NCI-H748 treated with DMSO at 0.1 percent for 48 hours (cell line): Measurements from ENCODE around the gene NR3C2.

Source experiments
- DNase-seq: peaks from one replicate; lab custom pipeline; 2025; lab: John Stamatoyannopoulos, UW

Gene NR3C2

DNA sequence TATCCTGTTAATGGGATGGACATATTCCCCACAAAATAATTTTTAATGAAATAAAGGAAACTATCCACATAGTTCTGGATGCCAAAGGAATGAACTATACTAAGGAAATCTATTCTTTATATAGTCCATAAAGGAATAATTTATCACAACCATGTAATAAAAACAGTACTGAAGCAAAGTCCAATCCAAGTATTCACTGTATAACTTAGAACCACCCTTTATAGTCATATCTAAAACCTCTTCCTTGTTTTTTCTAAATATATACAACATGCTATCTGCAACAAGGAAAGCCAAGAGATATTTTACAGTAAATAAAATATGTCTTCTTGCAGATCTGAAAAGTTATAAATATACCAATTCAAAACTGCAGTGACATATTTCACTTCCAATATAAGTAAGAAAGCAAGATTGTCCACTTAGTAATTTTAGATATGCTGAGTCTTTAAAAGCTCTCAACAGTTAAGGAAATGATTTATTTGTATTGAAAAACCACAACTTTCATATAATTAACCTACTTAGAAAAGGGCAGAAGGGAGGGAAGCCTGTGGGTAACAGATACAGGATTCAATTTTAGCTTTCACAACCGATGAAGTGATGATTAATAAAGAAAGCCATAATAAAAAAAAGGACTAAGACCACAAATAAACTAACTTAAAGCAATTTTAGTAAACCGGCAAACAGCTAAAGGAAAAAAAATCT, 8.0 kb downstream of the NR3C2 start:
- no peak for DNase-seq

DNA sequence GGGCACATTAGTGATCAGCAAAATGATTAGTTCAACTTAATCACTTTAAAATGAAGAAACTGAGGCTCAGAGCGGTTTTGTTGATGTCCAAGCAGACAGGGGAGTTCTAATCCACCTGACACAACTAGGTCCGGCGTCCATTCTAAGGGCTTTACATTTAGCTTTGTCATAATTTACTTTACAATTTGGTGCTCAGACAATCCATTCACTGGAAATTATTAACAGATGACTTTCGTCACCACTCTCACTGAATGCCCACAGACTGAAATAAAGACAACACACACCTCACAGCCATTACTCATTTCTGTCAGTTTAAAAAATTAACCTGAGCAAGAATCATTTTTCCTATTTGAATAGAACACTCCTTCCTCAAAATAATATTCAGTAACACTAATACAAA, 10.8 kb downstream of the NR3C2 start:
- no peak for DNase-seq

DNA sequence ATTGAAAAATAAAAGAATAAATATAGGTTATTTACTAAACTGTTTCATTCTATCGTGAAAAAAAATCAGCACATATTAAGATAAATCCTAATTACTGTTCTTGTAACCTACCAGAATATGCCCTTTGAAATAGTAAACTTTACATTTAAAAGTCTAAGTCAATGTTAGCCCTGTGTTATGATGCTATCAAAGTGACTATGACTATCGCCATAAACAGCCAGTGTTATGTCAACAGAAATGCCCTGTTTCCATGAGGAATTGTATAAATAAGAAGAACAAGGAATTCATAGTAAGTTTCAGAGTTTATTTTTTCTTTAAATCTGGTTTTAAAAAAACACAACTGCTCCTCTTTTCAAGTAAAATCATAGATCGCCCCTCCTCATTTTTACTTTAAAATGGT, 11.4 kb downstream of the NR3C2 start:
- no peak for DNase-seq

DNA sequence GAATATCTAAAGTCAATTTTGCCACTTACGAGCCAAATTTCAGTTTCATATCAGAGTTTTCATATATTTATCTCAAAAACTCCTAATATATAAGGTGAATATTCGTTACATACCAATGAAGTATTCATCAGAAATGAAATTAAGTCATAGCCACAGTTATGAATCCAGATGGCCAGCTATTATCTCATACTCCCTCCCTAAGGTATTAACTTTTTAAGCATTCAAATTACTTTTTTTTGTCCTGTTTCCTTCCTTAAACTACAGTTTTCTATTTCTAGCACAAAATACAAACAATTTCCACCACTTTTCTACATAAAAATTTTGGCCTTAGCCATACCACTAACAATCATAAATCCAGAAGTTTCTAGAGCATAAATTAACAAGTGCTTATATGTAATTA, 13.0 kb downstream of the NR3C2 start:
- no peak for DNase-seq

DNA sequence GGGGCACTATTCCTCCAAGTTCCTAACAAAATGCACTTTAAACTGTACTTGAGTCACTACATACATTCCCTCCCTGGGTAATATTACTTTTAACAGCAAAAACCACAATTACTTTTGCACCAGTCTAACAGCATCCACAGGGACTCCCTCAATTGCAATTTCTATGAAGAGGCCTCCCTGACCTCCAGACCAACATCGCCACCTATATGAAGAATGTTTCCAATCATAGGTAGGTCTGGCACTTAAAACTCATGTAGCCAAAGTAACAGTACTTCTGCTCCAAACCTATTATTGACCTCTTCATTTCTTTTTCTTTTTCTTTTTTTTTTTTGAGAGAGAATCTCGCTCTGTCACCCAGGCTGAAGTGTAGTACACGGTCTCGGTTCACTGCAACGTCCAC, 15.6 kb downstream of the NR3C2 start:
- no peak for DNase-seq

DNA sequence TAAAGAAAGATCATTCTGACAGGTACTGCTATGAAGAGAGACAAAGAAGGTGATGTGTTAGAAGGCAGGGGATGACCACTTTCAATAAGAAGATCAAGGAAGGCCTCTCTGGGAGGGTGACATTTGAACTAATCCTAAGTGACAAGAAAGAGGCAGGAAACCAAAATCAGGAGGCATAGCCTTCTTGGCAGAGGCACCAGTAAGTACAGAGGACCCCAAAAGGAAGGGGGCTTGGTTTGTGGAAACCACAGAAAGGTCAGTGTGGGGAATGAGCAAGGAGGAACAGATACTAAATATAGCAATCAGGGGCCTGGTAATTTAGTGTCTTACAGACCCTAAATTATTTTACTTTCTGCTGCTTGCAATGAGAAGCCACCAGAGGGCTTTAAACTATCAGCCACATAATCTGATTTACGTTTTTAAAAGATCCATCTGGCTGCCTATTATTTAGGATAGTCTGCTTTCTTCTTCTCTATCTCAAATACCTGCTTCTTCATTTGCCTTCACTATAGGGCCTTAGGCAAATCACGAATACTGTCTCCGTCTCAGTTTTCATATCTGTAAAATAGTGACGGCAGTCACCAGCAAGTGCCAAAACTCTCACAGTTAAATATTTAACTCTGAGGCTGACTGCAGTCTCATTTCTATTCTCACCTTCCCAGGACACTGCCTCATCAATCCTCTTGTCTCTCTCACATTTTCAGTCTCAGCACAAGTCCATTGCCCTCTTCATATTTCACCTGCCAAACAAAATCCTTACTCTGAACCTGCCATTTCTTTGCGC, 16.7 kb downstream of the NR3C2 start:
- DNase-seq = no peak

DNA sequence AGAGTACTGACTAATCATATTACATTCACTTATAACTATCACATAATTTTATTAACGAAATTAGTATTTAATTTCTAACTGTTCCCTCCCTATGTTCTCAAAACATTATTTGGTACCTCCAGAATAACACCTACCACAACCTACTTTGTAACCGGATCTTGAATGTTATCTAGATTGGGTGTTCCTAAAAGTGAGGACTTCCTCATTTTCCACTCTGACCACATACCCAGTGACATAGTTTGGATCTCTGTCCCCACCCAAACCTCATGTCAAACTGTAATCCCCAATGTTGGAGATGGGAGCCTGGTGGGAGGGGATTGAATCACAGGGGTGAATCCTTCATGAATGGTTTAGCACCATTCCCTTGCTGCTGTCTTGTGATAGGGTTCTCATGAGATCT, 21.8 kb downstream of the NR3C2 start:
- DNase-seq = no peak

DNA sequence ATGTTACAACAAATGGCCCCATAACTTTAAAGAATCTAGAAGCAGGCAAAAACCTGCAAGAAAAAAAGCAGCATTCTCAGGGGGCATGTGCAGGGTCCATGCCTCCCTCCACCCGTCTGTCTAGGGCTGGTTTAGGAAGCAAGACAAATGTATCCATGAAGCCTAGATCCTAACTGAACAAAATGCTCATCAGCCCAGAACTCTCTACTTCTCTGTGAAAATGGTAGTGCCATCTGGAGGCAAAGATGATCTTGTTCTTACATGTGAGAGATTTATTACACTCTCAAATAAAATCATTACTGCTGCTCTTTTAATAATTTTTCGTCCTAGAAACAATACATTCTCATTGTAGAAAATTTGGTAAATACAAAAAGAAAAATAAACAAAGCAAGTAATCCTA, 26.7 kb downstream of the NR3C2 start:
- DNase-seq = no peak

DNA sequence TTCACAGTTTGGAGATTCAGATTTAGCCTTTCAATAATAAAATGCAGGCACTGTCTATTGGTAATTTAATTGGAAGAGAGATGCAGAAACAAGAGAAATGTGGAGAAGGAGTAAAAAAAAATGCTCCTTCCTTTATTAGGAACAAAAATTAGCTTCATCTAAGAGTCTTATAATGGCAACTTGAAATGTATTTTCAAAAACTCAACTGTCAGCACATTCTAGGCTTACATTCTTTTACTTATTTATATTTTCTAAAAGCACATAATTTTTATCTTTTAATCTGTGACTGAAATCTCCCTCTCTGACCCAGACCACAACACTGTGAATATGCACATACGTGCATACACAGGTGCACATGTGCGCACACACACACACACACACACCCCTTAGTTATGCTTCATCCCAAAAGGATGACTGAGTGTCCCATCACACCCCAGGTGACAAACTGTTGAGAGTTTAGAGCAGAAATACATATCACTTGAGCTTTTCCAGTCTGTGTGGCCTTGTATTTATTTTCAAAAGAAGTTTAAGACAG, 29.7 kb downstream of the NR3C2 start:
- no peak for DNase-seq

DNA sequence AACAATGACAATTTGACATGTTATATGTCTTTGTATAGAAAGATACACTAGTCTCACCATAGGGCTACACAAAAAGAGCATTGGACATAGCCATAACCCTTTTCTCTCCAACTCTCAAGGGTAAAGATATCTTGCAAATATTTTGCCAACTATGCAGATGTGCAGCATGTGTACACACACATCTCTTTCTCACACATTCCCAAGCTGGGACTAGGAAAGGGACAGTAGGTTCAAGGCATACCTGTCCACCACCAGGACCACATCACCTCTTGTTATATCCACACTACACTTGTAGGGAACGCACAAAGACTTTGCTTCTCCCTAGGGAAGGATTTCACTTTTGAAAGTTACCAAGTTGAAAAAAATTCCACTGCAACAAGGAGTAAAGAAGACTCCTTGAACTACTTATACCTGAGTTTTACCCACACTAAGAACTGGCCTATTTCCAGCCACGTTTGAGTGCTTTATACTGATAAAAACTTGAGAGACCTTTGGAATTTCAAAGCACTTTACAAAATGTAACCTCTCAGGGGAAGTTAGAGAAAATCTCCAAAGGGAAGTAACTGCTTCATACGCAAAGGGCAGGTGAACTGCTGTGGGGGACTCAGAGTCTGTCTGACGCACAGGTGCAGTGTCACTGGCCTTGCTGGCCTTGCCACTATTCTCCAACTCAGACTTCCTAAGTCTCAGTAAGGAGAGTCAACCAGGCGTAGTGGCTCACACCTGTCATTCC, 36.9 kb downstream of the NR3C2 start:
- no peak for DNase-seq

DNA sequence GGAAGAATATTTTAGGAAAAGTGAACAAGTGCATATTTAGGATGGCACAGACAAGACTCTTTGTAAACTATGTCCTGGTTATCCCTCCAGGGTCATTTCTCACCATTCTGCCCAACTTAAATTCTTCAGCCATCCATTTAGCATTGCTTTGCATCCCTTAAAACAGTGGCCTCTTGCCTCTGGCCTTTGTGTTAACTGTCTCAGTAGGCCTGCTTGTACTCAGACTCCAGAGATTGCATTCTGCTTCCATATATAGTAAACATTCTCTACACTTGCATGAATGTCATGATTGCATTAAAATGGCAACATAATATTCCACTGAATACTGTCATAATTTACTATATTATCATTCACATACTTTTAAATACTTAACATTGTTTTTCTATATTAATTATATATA, 43.2 kb downstream of the NR3C2 start:
- DNase-seq = no peak

DNA sequence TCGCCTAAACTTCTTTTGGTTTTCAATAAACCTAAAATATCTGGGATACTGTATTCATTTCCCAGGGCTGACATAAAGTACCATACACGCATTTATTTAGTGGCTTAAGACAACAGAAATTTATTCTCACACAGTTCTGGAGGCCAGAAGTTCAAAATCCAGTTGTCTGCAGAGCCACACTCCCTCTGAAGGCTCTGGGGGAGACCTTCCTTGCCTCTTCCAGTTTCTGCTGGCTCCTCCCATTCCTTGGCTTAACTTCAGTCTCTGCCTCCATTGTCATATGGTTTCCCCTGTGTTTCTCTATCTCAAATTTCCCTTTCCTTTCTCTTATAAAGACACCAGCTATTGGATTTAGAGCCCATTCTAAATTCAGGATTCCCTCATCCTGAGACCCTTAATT, 44.4 kb downstream of the NR3C2 start:
- DNase-seq = no peak

DNA sequence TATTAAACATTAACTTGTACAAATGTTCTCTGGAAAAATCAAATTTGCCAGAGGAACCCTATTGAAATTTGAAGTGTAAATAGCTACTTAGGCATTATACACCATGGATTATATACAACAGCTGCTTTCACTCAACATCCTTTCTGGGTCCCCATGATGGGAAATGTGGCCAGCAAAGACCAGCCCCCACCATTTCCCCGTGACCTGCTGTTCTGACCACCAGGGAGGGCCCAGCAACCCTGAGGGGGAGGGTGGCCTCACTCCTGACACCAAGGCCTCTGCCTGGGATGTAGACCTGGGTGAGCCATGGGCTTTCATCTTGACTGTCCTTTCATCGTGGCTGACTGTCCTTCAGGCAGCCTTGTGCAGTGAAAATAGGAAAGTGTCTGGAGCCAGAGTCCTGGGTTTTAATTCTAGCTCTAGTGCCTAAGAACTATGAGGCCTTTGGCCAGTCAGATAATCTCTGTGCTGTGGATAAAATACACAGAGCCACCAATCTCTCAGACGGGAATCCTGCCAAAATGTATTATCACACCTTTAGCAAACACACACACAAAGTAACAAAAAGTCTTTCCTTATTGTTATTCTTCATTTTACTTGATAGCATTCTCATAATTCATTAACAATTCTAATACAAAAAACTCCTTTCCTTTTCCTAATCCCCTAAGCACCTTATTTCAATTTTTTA, 45.1 kb downstream of the NR3C2 start:
- DNase-seq = no peak

DNA sequence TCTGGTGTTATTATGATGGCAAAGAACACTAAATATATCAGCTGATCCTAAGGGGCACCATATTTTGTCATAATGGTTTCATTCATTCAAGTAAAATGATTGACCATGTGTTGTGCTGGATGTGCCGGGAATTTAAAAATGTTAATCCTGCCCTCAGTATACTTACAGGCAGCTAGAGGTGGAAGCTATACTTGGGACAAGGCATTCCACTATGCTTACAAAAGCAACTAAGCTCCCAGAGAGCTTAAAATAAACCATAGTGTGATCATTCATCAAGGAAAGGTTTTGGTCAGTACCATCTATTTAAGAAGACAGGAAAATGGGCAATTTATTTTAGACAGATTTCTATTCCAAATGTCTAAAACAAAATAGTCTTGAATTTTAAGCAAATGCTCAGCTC, 46.4 kb downstream of the NR3C2 start:
- no peak for DNase-seq

DNA sequence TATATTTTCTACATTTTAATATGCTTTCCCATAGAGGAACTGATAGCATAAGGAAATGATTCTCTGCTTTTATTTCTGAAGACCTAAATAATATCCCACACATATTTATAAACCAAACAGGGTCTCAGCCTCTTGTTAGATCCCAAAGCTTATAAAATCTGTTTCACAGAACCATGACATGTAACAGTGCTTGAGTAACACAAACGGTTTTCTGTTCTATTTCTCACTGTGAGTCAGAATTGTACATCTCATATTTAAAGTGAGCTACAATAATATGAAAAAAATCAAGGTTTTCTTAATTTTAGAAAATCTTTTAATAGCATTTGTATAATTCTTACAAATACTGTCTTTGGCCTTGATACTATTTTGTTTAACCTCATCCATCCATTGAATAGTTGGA, 51.2 kb downstream of the NR3C2 start:
- no peak for DNase-seq

DNA sequence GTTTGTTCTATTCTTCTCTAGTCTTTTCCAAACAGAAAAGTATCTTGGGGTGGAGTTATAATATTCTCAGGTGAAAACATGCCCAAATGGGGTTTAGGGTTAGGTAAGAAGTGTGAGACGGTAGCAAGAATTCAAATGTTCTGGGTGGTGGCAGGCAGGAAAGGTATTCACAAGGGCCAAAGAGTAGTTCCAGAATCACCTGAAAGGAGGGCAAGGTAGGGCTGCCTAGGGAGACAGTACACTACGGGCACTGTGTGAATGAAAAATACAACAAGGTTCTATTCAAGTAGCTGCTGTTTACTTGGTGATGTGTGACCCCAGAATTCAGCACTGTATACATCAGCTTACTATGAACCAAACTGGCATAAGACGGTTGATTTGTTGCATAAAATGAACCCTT, 51.9 kb downstream of the NR3C2 start:
- DNase-seq = no peak

DNA sequence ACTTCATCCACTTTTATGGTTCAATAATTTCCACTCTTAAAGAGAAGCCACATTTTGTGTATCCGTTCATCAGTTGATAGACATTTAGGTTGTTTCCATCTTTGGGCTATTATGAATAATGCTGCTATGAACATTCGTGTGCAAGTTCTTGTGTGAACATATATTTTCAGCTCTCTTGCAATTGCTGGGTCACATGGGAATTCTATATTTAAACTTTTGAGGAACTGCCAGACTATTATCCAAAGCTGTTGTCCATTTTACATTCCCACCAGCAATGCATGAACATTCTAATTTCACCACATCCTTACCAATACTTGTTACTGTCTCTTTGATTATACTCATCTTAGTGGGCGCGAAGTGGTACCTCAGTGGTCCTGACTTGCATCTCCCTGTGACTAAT, 61.9 kb downstream of the NR3C2 start:
- no peak for DNase-seq

DNA sequence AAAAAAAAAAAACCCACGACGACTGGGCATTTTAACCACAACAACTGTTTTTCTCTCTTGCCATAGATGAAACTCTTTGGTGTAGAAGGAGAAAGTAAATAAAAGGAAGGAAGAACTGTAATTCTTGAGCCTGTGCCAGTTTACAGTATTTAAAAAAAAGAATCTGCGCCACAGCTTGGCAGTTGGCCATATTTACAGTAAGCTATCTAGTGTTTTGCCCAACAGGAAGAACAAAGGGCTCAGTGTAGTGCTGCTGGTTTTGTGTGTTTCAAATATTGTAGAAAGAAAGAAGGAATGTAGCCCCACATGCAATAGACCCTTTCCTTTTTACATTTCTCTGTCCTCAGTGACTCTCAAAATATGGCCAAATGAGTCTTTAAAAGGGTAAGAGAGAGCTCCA, 66.1 kb downstream of the NR3C2 start:
- DNase-seq = no peak

DNA sequence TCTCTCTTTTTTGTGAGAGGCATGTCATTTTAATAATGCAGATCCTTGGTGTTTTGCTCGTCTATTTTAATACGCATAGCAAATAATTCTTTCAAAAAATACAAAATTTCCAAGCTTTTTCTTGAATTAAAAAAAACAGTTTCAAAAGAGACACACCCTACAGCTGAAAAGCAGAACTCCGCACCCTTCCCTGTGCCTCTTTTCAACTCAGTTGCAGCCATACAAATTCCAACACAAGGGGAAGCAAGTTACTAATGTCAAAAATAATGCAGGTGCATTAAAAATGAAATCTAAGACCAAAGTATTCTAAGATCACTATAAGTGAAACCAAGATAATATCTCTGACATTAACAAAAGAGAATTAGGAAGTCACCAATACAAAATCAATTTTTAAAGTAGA, 66.6 kb downstream of the NR3C2 start:
- no peak for DNase-seq

DNA sequence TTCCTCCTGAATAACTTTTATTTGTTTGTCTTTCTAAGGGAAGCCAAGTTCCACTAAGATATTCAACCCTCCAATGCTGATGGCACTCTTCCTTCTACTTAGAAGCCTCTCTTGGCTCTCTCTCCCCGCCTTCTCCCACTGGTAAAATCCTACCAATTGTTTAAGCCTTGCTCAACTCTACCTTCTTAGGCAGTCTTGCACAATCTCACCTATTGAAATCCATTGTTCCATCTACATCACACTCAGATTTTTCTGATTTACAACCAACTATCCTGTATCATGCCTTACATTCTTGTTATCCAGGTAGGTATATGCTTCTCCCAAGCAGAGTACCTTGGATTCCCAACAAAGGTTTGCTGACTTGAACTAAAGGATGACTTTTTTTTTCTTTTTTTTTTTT, 69.1 kb downstream of the NR3C2 start:
- no peak for DNase-seq

DNA sequence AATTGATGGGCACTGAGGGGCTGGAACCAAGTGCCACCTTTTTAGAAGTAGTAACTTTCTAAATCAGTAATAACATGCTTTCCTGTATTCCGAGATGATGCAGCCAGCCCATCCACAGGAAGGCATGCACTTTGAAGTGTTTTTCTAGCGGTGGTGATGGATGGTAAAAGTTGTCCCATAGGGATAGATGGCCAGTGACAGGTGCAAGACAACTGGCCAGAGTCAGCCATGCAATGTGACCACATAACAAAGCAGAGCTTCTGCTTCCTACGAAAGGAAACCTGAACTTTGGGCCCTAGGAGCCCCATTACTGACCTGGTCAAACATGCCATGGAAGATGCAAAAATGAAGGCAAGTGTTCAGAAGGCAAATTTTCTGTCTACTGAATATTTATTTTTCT, 72.3 kb downstream of the NR3C2 start:
- DNase-seq = no peak

DNA sequence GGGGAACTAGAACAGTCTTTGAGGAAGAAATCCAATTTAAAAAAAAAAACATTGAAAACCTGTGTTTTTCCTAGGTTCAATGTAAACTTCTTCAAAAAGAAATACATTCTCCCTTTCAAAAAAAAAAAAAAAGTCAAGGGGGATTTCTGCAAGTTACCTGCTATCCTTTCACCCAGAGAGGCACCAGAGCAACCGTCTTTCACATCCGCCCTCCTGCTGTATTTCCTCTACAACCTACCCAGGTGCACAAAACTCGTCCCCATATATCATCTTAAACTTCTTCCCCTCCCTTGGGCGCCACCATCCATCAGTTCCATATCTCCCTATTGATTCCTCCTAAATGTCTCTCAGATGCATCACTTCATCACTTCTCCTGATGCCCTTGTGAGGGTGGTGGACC, 74.5 kb downstream of the NR3C2 start:
- no peak for DNase-seq
